Measurements from ENCODE around the gene SORBS1. TPM values are rescaled to one million over a fixed set of nuclear protein-coding genes. Genes with fewer than 3 reads are reported as not detected.

SORBS1 gene
- total and polyA plus RNA-seq, 2 experiments from 2014 or later: 17.0 to 40.2 TPM

- no peaks in the 10 kb centered on the region for H3K79me2 ChIP-seq
- H3K9me3 ChIP-seq (ENCODE audit: low read depth): no peaks in the 10 kb centered on the region
- H3K27ac ChIP-seq: no peak overlapping the region
- H3K4me2 ChIP-seq: no peak overlapping the region
- no peaks in the 10 kb centered on the region for H3K27me3 ChIP-seq
- H3K4me3 ChIP-seq: no peak overlapping the region
- no peaks in the 10 kb centered on the region for H3K36me3 ChIP-seq (replicated peaks; ENCODE audit: insufficient read depth, low read depth)
- H3K9me2 ChIP-seq (replicated peaks; ENCODE audit: insufficient read depth): no peaks in the 10 kb centered on the region
- DNase-seq (ENCODE audit: low spot score): no peak
- TF ChIP-seq CTCF (IDR thresholded peaks at IDR 0.05; ENCODE audit: poor library complexity) (no peak), EZH2phosphoT487 (IDR thresholded peaks at IDR 0.05; ENCODE audit: low read depth, severe bottlenecking, unreplicated experiment) (no peak), EZH2 (IDR thresholded peaks at IDR 0.05; ENCODE audit: borderline replicate concordance) (no peak)
- H2AFZ ChIP-seq: no peak overlapping the region
- no peaks in the 10 kb centered on the region for H4K20me1 ChIP-seq (ENCODE audit: insufficient read depth, poor library complexity, severe bottlenecking)
- 93% methylated on average over 10 of the region's 10 CpGs for WGBS (ENCODE audit: low lambda C conversion rate, missing lambda C conversion rate)
- peaks cover 11% of the 10 kb centered on the region for H3K4me1 ChIP-seq (ENCODE audit: insufficient read depth)
Measured at GRCh38 chr10:95337423-95338160, 223.6 kb downstream of the SORBS1 start.

- H3K36me3 ChIP-seq (replicated peaks; ENCODE audit: insufficient read depth, low read depth): no peaks in the 10 kb centered on the region
- H3K9me3 ChIP-seq (ENCODE audit: low read depth): no peaks in the 10 kb centered on the region
- no peaks in the 10 kb centered on the region for H3K9me2 ChIP-seq (replicated peaks; ENCODE audit: insufficient read depth)
- no peaks in the 10 kb centered on the region for H3K79me2 ChIP-seq
- H3K27ac ChIP-seq: no peak overlapping the region
- H3K27me3 ChIP-seq: no peaks in the 10 kb centered on the region
- 95% methylated on average over 9 of the region's 9 CpGs for WGBS (ENCODE audit: low lambda C conversion rate, missing lambda C conversion rate)
- H3K4me1 ChIP-seq (ENCODE audit: insufficient read depth): peaks cover 6% of the 10 kb centered on the region
- H3K4me3 ChIP-seq: no peak overlapping the region
- H4K20me1 ChIP-seq (ENCODE audit: insufficient read depth, poor library complexity, severe bottlenecking): no peaks in the 10 kb centered on the region
- H3K4me2 ChIP-seq: no peak overlapping the region
- TF ChIP-seq EZH2phosphoT487 (IDR thresholded peaks at IDR 0.05; ENCODE audit: low read depth, severe bottlenecking, unreplicated experiment): no peak
- TF ChIP-seq CTCF (IDR thresholded peaks at IDR 0.05; ENCODE audit: poor library complexity): no peak
- TF ChIP-seq EZH2 (IDR thresholded peaks at IDR 0.05; ENCODE audit: borderline replicate concordance): no peak
- no peak overlapping the region for H2AFZ ChIP-seq
- no peak for DNase-seq (ENCODE audit: low spot score)
Measured at GRCh38 chr10:95336702-95337101, 224.5 kb downstream of the SORBS1 start.

- peaks cover 2% of the 10 kb centered on the region for H3K4me1 ChIP-seq (ENCODE audit: insufficient read depth)
- no peaks in the 10 kb centered on the region for H3K9me2 ChIP-seq (replicated peaks; ENCODE audit: insufficient read depth)
- no peaks in the 10 kb centered on the region for H4K20me1 ChIP-seq (ENCODE audit: insufficient read depth, poor library complexity, severe bottlenecking)
- H3K79me2 ChIP-seq: no peaks in the 10 kb centered on the region
- no peak for TF ChIP-seq EZH2 (IDR thresholded peaks at IDR 0.05; ENCODE audit: borderline replicate concordance)
- TF ChIP-seq EZH2phosphoT487 (IDR thresholded peaks at IDR 0.05; ENCODE audit: low read depth, severe bottlenecking, unreplicated experiment): no peak
- no peak overlapping the region for H3K4me3 ChIP-seq
- no peak overlapping the region for H2AFZ ChIP-seq
- no peak overlapping the region for H3K27ac ChIP-seq
- H3K27me3 ChIP-seq: no peaks in the 10 kb centered on the region
- H3K36me3 ChIP-seq (replicated peaks; ENCODE audit: insufficient read depth, low read depth): no peaks in the 10 kb centered on the region
- WGBS (ENCODE audit: low lambda C conversion rate, missing lambda C conversion rate): 90% methylated on average over 19 of the region's 19 CpGs
- H3K9me3 ChIP-seq (ENCODE audit: low read depth): no peaks in the 10 kb centered on the region
- DNase-seq (ENCODE audit: low spot score): no peak
- no peak overlapping the region for H3K4me2 ChIP-seq
Measured at GRCh38 chr10:95335933-95336699, 225.1 kb downstream of the SORBS1 start.

GRCh38 chr10:95334805-95335144, 226.4 kb downstream of the SORBS1 start:
- H3K79me2 ChIP-seq: no peaks in the 10 kb centered on the region
- no peaks in the 10 kb centered on the region for H3K36me3 ChIP-seq (replicated peaks; ENCODE audit: insufficient read depth, low read depth)
- H3K4me2 ChIP-seq: no peak overlapping the region
- no peak for TF ChIP-seq EZH2 (IDR thresholded peaks at IDR 0.05; ENCODE audit: borderline replicate concordance)
- TF ChIP-seq EZH2phosphoT487 (IDR thresholded peaks at IDR 0.05; ENCODE audit: low read depth, severe bottlenecking, unreplicated experiment): no peak
- TF ChIP-seq CTCF (IDR thresholded peaks at IDR 0.05; ENCODE audit: poor library complexity): no peak
- peaks cover 2% of the 10 kb centered on the region for H3K4me1 ChIP-seq (ENCODE audit: insufficient read depth)
- no peak for DNase-seq (ENCODE audit: low spot score)
- H3K9me3 ChIP-seq (ENCODE audit: low read depth): no peaks in the 10 kb centered on the region
- no peak overlapping the region for H2AFZ ChIP-seq
- H4K20me1 ChIP-seq (ENCODE audit: insufficient read depth, poor library complexity, severe bottlenecking): no peaks in the 10 kb centered on the region
- no peak overlapping the region for H3K27ac ChIP-seq
- WGBS (ENCODE audit: low lambda C conversion rate, missing lambda C conversion rate): 93% methylated on average over 3 of the region's 3 CpGs
- H3K9me2 ChIP-seq (replicated peaks; ENCODE audit: insufficient read depth): no peaks in the 10 kb centered on the region
- H3K4me3 ChIP-seq: no peak overlapping the region
- H3K27me3 ChIP-seq: no peaks in the 10 kb centered on the region

Measured in hepatocyte (in vitro differentiated cells).